CD4-positive, alpha-beta T cell treated with Interleukin-21 for 1 hour (primary cell): Measurements from ENCODE around the gene BRAT1.

Source experiments
- DNase-seq: peaks from one replicate; pipeline ENCODE4 v3.0.0-alpha.2; 2020

Gene BRAT1

GRCh38 chr7:2559283-2559950, 4.1 kb upstream of the BRAT1 start:
- no peak for DNase-seq

- DNase-seq = peak; percentile 92
Observed at GRCh38 chr7:2558629-2559282, 3.4 kb upstream of the BRAT1 start, which contains the start of gene IQCE. IQCE (plus strand) TSS chr7:2558979; CDS start chr7:2559182, 203 bp downstream.

DNA sequence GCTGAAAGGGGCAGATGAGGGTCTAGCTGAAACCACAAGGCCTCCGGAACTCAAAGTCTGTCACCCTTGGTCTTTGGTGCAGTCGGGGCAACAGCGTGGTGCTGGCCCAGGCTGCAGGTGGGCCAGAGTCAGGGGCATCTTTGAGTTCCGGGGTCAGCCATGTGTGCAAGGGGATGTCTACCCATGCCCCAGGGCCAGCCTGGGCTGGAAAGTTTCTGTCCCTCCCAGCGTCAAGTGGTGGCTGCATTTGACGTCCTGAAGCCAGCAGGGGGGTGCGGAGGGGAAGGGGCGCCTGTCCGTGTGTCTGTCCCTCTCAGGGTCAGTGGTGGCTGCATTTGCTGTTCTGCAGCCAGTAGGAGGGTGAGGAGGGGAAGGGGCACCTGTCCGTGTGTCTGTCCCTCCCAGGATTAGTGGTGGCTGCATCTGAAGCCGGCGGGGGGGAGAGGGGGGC, 638 bp downstream of the BRAT1 start:
- DNase-seq = no peak

DNA sequence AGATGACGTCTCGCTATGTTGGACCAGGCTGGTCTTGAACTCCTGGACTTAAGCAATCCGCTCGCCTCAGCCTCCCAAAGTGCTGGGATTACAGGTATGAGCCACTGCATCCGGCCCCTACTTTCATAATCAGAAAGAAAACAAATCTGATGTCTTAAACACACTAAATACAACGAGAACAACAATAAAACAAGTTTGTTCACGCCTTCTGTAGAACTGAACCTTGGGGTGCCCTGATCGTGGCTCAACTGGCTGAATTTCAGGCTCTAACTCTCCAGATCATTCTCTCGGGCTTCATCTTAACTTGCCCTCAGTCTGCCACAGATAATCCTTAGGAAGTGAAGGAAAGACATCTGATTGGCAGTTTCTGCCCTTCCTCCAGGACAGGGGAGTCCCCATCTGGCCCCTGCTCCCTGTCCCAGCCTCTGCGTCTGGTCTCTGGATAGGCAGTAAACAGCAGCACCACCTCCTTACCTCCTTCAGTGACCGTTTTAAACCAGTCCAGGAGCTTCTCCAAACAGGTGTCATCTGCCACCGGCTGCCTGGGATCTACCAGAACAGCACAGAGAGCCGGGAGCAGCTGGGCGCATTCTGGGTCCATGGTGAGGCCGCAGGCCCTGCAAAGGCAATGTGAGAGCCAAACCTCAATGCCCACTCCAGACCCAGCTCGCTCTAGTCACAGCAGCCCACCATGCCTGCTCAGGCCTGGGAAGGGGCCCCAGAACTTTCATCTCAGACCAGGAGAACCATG, 1.3 kb downstream of the BRAT1 start:
- DNase-seq = no peak

DNA sequence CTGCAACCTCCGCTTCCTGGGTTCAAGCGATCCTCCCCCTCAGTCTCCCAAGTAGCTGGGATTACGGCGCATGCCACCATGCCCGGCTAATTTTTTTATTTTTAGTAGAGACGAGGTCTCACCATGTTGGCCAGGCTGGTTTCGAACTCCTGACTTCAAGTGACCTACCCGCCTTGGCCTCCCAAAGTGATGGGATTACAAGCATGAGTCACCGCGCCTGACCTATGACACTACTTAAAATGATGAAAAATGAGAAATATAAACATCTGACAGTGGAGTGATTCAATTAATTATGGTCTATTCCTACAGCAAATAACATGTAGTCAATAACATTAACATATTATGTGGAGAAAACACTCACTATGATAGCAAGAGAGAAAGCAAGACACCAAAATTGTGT, 2.2 kb downstream of the BRAT1 start:
- DNase-seq = no peak

DNA sequence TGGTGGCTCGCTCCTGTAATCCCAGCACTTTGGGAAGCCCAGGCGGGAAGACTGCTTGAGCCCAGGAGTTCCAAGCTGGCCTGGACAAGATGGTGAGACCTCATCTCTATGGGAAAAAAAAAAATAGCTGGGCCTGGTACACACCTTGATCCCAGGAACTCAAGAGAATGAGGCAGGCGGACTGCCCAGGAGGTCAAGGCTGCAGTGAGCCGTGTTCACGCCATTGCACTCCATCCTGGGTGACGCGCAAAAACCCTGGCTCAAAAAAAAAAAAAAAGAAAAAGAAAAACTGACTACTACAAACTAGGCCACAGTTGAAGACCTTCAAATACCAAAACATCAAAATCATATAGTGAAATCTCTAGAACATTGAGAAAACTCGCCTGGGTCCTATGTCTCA, 3.9 kb downstream of the BRAT1 start:
- DNase-seq = no peak

GRCh38 chr7:2546776-2547586, 8.3 kb downstream of the BRAT1 start:
- no peak for DNase-seq

GRCh38 chr7:2545746-2546425, 9.4 kb downstream of the BRAT1 start:
- no peak for DNase-seq

DNA sequence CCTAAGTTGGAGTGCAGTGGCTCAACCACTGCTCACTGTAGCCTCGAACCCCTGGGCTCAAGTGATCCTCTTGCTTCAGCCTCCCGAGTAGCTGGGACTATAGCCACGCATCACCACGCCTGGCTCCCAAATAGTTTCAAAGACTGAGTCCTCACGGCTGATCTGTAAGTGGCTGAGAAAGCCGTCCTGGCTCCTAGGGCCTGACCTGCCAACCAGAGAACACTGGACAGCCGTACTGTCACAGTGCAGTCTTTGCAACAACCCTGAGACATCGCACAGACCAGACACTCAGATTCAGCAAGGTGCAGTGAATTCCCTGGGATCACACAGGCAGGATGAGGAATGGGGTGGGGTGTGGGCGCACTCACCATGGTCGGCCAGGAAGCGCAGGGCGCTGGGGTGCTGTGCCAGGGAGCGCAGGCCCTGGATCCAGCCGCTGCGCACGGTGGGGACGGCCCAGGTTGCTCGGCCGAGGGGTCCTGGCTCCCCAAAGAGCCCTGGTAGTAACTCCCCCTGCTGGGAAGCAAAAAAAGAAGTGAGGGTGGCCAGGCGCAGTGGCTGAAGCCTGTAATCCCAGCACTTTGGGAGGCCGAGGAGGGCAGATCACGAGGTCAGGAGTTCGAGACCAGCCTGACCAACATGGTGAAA, 10.7 kb downstream of the BRAT1 start:
- no peak for DNase-seq

DNA sequence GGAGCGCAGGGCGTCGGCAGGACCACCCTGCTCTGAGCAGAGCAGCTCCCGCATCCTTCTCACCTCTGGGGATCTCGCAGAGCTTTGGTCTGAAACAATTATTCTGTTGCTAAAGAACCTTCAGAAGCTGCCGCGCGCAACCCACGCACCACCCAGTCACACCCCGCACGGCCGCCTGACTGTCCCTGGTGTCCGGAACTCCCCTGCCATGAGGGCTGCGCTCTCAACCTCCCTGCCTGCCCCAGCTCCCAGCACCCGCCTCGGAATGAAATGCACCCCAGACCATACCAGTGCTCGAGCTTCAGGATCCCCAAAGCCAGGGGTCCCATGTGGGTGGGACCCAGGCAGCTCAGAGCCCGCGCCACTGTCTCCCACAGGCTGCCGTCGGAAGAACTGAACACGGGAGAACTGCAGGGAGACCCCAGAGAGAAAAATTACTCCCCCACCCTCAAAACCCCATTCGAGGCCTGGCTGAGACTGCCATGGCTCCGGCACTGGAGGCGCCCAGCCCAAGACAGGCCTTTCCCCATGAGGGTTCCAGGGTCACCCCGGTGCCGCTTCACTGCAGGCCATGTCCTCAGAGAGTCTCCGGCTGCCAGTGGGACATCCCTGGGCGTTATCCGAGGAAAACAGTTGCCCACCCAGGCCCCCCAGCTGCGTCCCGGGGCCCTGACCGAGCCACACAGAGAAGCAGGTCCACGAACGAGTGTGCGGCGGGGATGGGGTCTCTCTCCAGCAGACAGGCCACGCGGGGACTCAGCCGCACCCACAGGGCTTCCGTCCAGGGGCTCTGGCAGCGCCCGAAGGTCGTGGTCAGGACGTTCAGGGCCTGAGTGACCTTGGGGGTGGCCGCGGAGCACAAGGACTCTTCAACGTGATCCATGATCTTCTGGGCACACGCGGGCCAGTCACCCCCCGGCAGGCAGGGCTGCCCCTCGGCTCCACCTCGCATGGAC, 12.1 kb downstream of the BRAT1 start:
- DNase-seq = no peak

DNA sequence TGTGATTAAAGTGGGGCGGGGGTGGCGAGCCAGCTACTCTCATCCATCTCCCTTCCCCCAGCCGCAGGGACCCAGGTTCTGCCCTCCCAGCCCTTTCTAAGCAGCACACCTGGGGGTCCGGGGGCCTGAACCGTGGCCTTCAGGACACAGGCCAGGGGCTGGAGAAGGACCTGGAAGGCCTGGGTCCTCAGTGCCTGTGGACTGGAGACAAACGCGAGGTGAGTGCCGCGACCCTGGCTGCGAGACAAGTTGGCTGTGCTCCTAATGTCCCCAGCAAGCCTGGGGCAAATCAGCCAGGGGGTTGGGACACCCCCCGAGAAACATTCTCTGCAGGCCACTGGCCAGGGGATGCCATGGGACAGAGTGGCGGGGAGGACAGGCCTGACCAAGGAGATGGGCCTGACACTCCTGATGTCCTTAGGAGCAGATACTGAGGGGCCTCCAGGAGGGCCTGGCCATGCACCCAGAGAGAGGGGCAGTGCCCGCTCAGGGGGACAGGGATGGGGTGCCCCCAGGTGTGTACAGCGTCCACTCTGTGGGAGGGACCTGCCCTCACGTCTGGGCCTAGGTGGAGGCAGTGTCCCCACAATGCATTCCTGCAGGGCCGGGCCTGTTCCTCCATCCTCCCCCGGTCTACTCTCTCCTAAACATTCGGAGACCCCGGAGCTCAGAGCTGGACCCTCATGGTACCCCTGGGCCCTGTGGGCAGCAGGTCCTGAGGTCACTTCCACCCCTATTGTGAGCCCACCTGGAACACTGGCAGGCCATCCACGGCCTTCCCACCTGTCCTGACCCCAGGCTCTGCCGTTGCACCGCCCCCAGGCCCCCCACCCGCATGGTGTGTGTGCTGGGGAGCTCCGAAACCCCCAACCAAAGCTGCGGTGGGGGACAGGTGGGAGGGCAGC, 13.1 kb downstream of the BRAT1 start:
- DNase-seq = no peak

GRCh38 chr7:2541291-2542010, 13.9 kb downstream of the BRAT1 start:
- no peak for DNase-seq

- DNase-seq = no peak
Observed at GRCh38 chr7:2540641-2541051, 14.7 kb downstream of the BRAT1 start.

- DNase-seq = no peak
Observed at GRCh38 chr7:2540133-2540532, 15.2 kb downstream of the BRAT1 start.

DNA sequence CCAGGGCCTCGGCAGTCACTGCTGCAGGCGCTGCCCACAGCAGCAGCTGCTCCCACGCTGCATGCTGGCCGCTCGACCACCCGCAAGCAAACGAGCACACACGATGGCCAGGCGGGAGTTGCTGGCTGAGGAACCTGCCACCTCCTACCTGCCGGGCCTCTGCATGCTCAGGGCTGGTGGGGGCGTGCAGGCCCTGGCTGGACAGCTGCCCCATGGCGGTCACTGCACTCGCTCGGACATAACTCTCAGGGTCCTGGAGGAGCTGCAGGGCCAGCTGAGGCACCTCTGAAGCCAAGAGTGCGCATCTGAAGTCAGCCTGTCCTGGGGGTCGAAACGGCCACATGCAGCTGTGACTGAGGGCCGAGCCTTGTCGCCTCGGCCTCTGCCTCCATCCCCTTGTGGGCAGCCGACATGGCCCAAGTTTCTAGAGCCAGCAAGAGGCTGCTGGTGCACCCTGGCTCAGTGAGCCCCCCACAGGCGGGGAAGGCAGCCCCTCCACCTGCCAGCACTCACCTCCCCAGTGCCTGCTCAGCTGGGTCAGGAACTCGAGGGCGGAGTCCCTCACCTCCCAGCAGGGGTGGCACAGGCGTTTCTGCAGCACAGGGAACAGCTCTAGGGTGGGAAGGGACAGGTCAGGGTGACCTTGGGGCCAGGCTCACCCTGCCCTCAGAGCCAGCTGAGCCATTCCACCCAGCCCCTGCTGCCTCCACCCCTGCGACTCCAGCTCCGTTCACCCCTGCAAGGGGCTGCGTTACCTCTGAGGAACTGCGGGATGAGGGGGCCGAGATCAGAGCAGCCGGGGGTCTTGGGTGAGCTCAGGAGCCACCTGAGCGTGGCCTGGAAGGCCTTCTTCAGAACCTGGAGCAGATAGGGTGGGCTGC, 16.1 kb downstream of the BRAT1 start:
- DNase-seq = no peak

- DNase-seq = no peak
Observed at GRCh38 chr7:2537981-2538851, 17.1 kb downstream of the BRAT1 start.
